SK-N-MC (cell line): ENCODE data around the gene DCP1A.
"Not testable (repeated sequence)": the region's sequence is repeated elsewhere in the genome, so short reads cannot be mapped to it uniquely, and the experiment has no call there.

Experiments
- DNase-seq: peaks from one replicate; pipeline ENCODE4 v3.0.0-alpha.2; 2011; ENCODE audit warnings: low read depth, low spot score
- H3K27ac ChIP-seq: fragments of 200-600 bp; sonication (generic); 2 replicates; pipeline ENCODE4 v1.5.1; 2016; ENCODE audit warnings: mixed run types
- H3K36me3 ChIP-seq: fragments of 200-600 bp; sonication (generic); 2 replicates; pipeline ENCODE4 v1.6.1; 2017; ENCODE audit warnings: antibody characterized with exemption, low read length, mixed read lengths; ENCODE audit not compliant: insufficient read depth
- H3K4me3 ChIP-seq: fragments of 200-600 bp; sonication (generic); 2 replicates; pipeline ENCODE4 v1.5.1; 2016
- H3K9ac ChIP-seq: fragments of 200-600 bp; sonication (generic); 2 replicates; pipeline ENCODE4 v1.8.0; 2017; ENCODE audit warnings: mixed run types, mixed read lengths; ENCODE audit not compliant: insufficient read length
- H3K9me3 ChIP-seq: fragments of 200-600 bp; sonication (generic); 2 replicates; pipeline ENCODE4 v1.6.1; 2017; ENCODE audit warnings: low read depth, mild to moderate bottlenecking, antibody characterized with exemption, low read length, moderate library complexity, mixed read lengths
- EZH2 ChIP-seq: fragments of 200-600 bp; sonication (generic); IDR thresholded peaks from one replicate; pipeline ENCODE4 v1.6.1; 2017; ENCODE audit warnings: antibody characterized with exemption
- FOXP2 ChIP-seq: optimal IDR thresholded peaks from 2 replicates; pipeline ENCODE3; 2011; ENCODE audit warnings: mild to moderate bottlenecking, moderate library complexity; ENCODE audit not compliant: insufficient read depth; ENCODE audit errors: extremely low read length, control extremely low read depth
- POLR2AphosphoS5 ChIP-seq: IDR thresholded peaks from 2 replicates; pipeline ENCODE4 v1.6.1; 2012; ENCODE audit warnings: mild to moderate bottlenecking, low read depth, low read length, borderline replicate concordance

DCP1A gene

GRCh38 chr3:53287131-53287629, 60.2 kb downstream of the DCP1A start:
- Histone ChIP-seq H3K4me3 (no peak overlapping the region), H3K9ac (no peak overlapping the region), H3K9me3 (no peaks in the 10 kb centered on the region), H3K27ac (no peak overlapping the region), H3K36me3 (no peaks in the 10 kb centered on the region; the same call in 1 of the 2 replicates)
- DNase-seq = no peak
- TF ChIP-seq POLR2AphosphoS5 = no peak

GRCh38 chr3:53286727-53287126, 60.6 kb downstream of the DCP1A start:
- DNase-seq = no peak
- Histone ChIP-seq H3K4me3 (no peak overlapping the region), H3K27ac (no peak overlapping the region), H3K9ac (no peak overlapping the region), H3K9me3 (no peaks in the 10 kb centered on the region), H3K36me3 (no peaks in the 10 kb centered on the region; the same call in 1 of the 2 replicates)
- no peak for TF ChIP-seq FOXP2
- TF ChIP-seq EZH2 = no peak
- TF ChIP-seq POLR2AphosphoS5 = no peak

- no peak overlapping the region for H3K9ac ChIP-seq
- no peak for DNase-seq
- no peaks in the 10 kb centered on the region; the same call in 1 of the 2 replicates for H3K36me3 ChIP-seq
- no peak overlapping the region for H3K27ac ChIP-seq
- TF ChIP-seq FOXP2 (no peak), POLR2AphosphoS5 (no peak), EZH2 (no peak)
- no peak overlapping the region for H3K4me3 ChIP-seq
- no peaks in the 10 kb centered on the region for H3K9me3 ChIP-seq
These were observed 64.8 kb downstream of the DCP1A start for GRCh38 chr3:53282581-53282980.

GRCh38 chr3:53278667-53279066, 68.7 kb downstream of the DCP1A start:
- Histone ChIP-seq H3K4me3 (no peak overlapping the region), H3K9me3 (no peaks in the 10 kb centered on the region), H3K36me3 (no peaks in the 10 kb centered on the region), H3K27ac (no peak overlapping the region), H3K9ac (no peak overlapping the region)
- no peak for DNase-seq
- TF ChIP-seq EZH2 = no peak
- TF ChIP-seq FOXP2 = no peak
- no peak for TF ChIP-seq POLR2AphosphoS5

- H3K9ac ChIP-seq = no peak overlapping the region
- H3K27ac ChIP-seq = no peak overlapping the region
- H3K4me3 ChIP-seq = no peak overlapping the region
- no peaks in the 10 kb centered on the region for H3K9me3 ChIP-seq
- no peak for TF ChIP-seq FOXP2
- no peak for TF ChIP-seq POLR2AphosphoS5
- TF ChIP-seq EZH2 = no peak
- DNase-seq = no peak
- H3K36me3 ChIP-seq = no peaks in the 10 kb centered on the region
These were observed 72.3 kb downstream of the DCP1A start for GRCh38 chr3:53274938-53275605.

- Histone ChIP-seq H3K27ac (no peak overlapping the region), H3K9ac (no peak overlapping the region), H3K36me3 (no peaks in the 10 kb centered on the region), H3K4me3 (no peak overlapping the region), H3K9me3 (no peaks in the 10 kb centered on the region)
- TF ChIP-seq EZH2 = no peak
- TF ChIP-seq FOXP2 = no peak
- no peak for TF ChIP-seq POLR2AphosphoS5
- DNase-seq = no peak
These were observed 74.1 kb downstream of the DCP1A start for GRCh38 chr3:53273146-53273670.

- no peak for TF ChIP-seq POLR2AphosphoS5
- TF ChIP-seq EZH2 = no peak
- no peak for TF ChIP-seq FOXP2
- Histone ChIP-seq H3K4me3 (0 out of 2 replicates have a peak overlapping the region, but pooled peaks have one; percentile 28), H3K9ac (peak overlapping the region; percentile 64), H3K27ac (peak overlapping the region; percentile 79), H3K36me3 (no peaks in the 10 kb centered on the region), H3K9me3 (no peaks in the 10 kb centered on the region)
- DNase-seq = peak; percentile 55
These were observed 77.2 kb downstream of the DCP1A start for GRCh38 chr3:53269888-53270880.

- H3K27ac ChIP-seq, H3K4me3 ChIP-seq, H3K36me3 ChIP-seq, H3K9me3 ChIP-seq, DNase-seq, H3K9ac ChIP-seq: not testable (repeated sequence)
These were observed 78.2 kb downstream of the DCP1A start for GRCh38 chr3:53269193-53269592.
